GM18909 (cell line): ENCODE measurements around the gene TMEM232.
A peak's percentile ranks its signal among the peaks of the same experiment; 100 is the strongest.
"Not testable (repeated sequence)": the region's sequence is repeated elsewhere in the genome, so short reads cannot be mapped to it uniquely, and the experiment has no call there.

ENCODE experiments used
- ATAC-seq: cut with Tn5 transposase; IDR thresholded peaks from one replicate; pipeline ENCODE4 v1.9.1; 2021; ENCODE audit warnings: mild to moderate bottlenecking; ENCODE audit not compliant: unreplicated experiment, poor library complexity

Gene TMEM232

DNA sequence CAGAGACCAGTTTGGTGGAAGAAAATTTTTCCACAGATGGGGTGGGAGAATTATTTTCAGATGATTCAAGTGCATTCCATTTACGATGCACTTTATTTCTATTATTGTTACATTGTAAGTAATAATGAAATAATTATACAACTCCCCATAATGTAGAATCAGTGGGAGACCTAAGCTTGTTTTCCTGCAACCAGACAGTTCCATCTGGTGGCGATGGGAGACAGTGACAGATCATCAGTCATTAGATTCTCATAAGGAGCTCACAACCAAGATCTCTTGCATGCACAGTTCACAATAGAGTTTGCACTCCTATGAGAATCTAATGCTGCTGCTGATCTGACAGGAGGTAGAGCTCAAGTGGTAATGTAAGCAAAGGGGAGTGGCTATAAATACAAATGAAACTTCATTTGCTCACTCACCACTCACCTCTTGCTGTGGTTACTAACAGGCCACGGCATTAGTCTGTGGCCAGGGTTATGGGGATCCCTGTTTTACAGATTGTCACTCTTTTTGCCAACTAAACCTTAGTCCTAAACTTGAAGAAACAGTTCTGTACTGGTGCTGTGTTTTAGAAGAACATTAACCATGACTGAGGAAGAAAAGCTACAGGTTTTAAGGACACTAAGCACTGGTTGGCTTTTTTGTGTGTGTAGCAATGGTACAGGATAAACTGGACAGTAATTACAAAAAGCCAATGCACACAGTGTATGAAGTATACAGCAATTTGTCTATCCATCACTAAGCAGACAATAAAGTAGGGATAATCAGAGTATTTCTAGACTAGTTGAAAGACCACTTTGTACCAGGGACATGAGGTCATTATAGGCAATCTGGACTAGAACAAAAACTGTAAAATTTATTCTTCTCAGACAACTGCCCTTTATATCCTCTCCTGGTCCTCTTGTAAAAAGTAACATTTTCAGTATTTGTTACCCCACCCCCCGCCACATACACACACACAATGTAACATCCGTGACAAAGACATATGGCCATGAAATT, 9.9 kb downstream of the TMEM232 start:
- peak; percentile 97 for ATAC-seq

DNA sequence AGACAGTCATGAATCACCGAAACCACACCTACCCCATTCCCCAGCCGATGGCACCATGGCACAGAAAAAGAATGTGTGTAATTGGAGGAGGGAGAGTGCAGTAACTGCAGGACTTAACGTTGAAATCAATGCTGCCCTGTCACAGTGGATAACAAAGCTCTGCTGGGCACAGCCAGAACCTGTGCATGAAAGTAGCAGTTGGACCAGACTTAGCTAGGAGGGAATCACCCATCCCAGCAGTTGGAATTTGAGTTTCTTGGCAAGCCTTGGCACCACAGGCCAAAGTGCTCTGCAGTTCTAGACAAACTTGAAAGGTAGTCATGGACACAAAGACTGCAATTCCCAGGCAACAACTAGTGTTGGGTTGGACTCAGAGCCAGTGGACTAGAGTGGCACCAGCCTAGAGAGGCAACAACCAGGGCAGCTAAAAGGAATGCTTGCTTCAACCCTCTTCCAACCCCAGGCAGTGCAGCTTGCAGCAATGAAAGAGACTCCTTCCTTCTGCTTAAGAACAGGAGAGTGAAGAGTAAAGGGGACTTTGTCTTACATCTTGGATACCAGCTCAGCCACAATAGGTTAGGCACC, 19.1 kb downstream of the TMEM232 start:
- ATAC-seq, result no peak

DNA sequence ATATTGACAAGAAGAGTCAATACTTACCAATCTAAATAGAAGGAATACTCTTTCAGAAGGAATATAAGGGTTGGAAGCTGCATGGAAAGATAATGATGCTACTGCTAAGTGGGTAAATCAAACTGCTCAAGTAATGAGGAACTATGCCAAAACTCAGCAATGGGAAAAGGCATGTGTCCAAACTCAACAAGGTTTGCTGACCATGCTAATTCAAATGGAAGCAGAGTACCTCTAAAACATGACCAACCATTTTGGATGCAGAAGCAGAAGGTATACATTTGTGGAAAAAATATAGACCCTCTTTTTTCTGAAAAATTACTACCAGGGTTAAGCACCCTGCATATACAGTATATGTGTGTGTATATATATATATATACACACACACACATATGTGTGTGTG, 21.1 kb downstream of the TMEM232 start:
- ATAC-seq, result no peak

DNA sequence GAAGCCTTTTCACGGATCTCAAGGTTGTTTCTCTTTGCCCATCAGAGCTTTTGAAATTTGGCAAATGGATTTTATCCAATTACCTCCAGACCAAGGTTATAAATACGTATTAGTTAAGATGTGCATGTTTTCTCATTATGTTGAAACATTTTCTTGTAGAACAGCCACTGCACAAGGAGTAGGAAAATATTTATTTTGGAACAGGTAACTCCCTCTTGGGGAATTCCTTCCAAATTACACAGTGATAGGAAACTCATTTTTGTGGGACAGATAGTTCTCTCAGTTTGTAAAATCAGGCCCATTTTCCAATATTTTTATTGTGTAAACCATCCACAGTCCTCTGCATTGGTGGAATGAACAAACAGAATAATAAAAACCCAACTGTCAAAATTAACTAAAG, 23.0 kb downstream of the TMEM232 start:
- no peak for ATAC-seq

DNA sequence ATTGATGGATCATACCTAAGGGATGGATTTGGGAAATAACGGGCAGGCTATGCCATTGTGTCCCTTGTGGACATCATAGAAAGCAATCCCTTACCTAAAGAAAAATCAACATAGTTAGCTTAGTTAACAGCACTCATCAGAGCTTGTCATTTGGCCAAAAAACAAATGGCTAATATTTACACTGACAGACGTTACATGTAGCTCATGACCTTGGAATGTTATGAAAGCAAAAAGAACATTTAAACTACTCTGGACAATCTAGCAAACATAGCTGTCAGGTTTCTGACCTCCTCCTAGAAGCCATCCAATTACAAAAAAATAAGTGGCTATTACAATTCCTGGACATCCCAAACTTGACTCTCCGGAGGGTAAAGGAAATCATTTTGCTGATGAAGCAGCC, 23.8 kb downstream of the TMEM232 start:
- no peak for ATAC-seq

DNA sequence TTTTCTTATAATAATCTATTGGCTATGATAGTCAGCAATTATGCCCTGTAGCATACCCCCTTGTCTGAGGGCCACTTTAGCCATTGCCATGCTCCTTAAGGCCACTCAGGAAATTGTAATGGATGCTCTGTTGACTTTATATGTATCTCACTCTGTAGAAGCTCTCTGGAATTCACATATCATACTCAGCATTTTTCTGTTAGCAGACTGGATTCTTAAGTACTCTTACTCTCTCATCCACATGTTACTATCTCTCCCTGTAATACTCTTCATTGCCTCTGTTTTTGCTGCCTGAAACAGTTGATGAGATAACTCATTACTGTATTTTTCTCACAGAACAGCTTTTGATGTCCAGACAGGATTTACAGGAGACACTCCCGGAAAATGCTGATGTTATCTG, 24.2 kb downstream of the TMEM232 start:
- ATAC-seq, result no peak

DNA sequence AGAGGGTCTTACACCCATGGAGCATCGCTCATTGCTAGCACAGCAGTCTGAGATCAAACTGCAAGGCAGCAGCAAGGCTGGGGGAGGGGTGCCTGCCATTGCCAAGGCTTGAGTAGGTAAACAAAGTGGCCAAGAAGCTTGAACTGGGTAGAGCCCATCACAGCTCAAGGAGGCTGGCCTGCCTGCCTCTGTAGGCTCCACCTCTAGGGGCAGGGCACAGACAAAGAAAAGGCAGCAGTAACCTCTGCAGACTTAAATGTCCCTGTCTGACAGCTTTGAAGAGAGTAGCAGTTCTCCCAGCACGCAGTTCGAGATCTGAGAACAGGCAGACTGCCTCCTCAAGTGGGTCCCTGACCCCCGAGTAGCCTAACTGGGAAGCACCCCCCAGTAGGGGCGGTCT, 33.8 kb downstream of the TMEM232 start:
- ATAC-seq, result not testable (repeated sequence)

DNA sequence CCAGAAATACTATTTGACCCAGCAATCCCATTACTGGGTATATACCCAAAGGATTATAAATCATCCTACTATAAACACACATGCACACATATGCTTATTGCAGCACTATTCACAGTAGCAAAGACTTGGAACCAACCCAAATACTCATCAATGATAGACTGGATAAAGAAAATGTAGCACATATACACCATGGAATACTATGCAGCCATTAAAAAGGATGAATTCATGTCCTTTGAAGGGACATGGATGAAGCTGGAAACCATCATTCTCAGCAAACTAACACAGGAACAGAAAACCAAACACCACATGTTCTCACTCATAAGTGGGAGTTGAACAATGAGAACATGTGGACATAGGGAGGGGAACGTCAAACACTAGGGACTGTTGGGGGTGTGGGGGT, 35.9 kb downstream of the TMEM232 start:
- ATAC-seq, result not testable (repeated sequence)

DNA sequence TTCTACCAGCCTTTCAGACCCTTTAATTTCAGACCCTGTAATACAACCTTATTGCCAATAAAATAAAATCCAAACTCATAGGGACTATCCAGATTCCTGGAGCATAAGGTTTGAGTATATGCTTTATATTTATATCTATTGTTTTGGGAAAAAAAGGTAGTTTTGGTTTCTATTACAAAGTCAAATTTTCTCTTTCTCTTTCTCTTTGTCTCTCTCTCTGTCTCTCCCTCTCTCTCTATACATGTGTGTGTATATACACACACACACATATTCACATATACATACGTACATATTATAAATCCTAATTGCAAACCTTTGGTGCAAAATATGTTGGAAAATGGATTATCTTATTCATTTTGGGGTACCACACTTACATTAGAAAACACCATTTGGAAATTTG, 39.0 kb downstream of the TMEM232 start:
- no peak for ATAC-seq

DNA sequence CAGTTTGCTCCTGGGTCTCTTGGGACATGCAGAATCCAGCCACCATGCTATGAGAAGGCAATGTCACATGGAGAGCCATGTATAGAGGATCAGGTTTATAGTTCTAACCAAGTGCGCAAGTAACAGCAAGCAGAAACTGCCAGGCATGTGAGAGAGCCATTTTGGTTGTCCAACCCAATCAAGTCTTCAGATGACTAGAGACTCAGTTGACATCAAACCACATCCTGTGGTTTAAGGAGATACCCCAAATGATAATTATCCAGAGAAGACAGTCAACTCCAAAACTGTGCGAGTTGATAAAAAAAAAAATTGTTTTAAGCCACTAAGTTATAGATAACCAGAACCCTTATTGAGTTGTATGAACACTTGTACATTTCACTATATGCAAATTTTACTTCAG, 40.2 kb downstream of the TMEM232 start:
- ATAC-seq, result no peak

DNA sequence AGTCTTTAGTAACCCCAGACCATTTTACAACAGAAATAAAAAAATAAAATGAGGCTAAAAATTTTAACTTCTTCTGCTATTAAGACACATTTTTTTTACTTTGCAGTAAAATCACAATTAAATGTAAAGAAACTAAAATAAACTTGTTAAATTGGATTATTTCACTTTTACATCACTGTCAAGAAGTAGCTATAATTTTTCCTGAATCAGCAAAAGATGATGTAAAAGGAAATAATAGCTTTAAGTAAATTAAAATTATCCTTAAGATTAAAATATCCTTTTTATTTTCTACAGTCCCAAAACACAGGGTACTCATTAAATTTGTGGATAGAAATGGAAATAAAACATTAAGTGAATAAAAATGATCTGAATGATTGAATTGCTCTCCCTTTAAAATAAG, 44.5 kb downstream of the TMEM232 start:
- no peak for ATAC-seq

DNA sequence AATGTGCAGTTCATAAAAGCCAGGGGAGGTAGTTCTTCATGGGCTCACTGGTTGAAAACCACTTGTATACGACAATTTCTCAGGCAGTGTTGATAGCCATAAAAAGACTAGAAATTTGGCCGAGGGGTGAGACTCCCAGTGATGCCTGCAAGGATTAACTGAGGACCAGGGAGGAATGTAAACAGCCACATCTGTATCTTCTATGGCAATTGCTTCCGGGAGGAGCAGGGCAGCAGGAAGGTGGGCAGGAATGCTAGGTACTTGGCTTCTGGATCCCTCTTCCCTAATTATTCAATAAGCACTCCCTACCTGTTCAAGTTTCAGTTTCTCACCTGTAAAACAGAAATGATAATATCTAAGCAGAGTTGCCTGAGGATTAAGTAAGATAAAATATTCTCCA, 45.4 kb downstream of the TMEM232 start:
- no peak for ATAC-seq

DNA sequence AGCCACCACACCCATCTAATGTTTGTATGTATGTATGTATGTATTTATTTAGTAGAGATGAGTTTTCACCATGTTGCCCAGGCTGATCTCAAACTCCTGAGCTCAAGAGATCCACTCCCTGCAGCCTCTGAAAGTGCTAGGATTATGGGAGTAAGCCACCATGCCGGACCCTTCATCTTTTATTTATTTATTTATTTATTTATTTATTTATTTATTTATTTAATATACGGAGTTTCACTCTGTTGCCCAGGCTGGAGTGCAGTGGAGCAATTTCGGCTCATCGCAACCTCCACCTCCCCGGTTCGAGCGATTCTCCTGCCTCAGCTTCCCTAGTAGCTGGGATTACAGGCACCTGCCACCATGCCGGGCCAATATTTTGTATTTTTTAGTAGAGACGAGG, 49.9 kb downstream of the TMEM232 start:
- not testable (repeated sequence) for ATAC-seq

DNA sequence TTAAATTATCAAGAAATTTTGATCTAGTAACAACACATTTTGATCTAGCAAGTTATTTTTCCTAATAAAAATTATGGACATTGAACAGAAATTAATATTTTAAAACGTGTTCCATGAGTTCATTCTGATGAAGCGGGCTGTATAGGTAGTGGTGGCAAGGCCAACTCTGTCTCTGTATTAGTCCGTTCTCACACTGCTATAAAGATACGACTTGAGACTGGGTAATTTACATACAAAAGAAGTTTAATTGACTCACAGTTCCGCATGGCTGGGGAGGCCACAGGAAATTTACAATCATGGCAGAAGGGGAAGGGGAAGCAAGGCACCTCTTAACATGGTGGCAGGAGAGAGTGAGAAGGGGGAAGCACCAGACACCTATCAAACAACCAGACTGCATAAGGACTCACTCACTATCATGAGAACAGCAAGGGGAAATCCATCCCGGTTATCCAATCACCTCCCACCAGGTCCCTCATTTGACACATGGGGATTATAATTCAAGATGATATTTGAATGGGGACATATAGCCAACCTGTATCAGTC, 61.2 kb downstream of the TMEM232 start:
- no peak for ATAC-seq

DNA sequence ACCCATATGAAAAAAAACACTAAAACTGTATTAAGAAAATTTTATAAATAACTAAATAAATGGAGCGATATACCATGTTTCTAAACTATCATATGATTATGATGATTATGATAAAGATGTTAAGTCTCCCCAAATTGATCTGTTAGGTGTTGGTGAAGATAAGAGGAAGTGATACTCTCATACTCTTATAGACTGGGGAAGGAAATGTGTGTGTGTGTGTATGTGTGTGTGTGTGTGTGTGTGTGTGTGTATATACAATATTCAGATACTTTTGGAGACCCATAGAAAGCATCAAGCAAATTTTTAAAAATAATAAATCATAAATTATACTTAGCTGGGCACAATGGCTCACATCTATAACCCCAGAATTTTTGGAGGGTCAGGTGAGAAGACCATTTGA, 62.9 kb downstream of the TMEM232 start:
- ATAC-seq, result peak; percentile 91

DNA sequence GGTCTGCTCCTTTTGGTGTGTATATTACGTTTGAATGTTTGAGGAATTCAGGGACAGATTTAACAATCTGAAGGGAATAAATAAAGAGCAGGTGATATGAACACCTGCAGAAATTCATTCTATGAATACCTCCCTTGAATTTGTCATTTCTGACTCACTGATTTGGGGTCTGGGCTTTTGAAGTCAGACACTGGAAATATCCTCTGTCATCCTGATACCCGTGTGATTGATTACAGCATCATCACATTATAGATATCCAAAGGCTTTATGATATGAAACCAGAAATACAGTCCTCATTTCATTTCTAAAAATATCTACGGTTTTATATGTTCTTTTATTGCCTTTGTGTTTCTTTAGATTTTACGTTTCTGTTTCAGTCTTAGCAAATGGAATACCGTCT, 68.5 kb downstream of the TMEM232 start:
- no peak for ATAC-seq

DNA sequence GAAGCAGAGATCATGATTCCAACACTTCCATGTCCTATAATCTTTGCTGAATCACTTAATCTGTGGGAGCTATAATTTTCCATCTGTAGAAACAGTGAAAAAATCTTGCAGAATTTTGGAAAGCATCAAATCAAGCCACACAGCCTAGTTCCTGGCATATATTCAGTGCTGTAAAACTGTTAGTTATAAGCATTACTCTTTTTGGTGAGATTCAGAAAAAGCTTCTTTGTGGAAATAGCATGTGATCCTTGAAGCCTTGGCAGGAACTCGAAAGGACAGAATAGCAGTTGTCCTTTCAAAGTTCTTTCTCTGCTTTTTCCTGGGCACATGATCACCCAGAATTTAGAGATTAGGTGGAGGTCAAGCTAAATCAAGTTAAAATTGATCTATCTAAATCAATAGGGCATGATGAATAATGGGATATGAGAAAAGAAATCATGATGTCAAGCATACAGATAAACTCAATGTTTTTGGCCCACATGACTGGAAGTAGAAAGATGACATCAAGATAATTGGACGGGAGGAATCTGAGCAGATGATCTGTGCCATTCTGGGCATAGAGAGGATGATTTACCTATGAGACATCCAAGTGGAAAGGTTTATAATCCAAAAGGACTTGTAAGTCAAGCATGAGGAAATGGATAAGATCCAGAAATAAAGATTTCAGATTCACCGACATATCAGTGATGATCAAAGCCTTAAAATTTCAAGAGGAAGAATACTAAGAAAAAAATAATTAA, 73.1 kb downstream of the TMEM232 start:
- ATAC-seq, result no peak

DNA sequence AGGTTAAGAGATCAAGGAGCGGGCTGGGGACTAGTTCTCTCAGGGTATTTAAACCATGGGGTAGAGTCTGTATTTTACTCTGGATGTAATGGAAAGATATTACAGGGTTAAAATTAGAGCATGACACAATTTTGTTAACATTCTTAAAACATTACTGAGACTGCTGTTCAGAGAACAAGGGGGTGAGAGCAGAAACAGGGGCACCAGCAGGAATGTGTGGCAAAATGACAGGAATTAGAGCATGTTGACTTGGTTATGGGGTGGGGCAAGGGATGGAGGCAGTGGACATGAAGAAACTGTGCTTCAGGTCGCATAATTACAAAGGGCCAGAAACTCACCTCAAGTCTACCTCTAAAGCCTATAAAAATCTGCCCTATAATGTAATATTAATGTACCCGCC, 75.0 kb downstream of the TMEM232 start:
- ATAC-seq, result no peak

DNA sequence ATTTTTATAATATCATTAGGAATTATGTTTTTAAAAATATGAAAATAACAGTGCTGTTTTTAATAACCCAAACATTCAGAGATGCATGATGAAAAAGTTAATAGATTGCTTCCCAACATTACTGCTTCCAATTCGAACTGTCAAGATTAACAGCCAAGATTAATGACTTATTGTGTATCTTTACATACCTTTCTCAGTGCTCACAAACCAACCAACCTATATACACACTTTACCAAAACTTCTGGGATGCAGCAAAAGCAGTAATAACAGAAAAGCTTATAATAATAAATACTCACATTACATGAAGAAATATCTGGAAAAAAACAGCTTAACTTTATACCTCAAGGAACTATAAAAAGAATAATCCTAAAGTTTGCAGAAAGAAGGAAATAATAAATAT, 82.1 kb downstream of the TMEM232 start:
- no peak for ATAC-seq

DNA sequence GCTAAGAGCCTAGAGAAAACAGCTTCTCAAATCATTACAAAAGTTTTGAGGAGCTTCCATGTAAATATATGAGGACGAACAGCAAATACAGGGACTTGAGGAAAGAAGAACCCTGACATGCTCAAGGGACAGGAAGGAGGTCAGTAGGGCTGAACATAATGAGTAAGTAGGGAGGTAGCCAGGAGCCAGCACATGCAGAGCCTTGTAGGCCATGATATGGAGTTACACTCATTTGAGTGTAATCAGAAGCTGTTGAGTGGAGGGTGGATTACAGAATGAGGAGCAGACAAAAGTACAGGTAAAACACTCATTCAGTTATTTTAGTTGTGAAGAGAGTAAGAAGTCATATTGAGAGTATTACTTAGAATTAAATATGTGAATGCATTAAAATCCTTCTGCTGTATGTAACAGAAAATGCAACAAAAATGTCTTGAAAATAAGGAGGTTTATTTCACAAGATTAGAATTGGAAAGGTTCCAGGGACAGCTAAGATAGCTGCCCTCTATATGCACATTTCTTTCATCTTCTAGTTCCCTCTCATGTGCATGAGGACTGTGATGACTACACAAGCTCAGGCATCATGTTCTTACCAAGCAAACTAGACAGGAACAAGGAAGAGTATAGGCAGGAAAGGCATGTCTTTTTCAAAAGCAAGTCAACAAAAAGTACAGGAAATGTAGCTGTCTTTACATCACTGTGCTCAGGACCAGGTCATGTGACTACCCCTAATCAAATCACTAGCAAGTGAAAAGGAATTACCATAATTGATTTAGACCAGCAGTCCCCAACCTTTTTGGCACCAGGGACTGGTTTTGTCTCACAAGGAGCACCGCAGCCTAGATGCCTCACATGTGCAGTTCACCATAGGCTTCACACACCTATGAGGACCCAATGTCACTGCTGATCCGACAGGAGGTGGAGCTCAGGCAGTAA, 87.2 kb downstream of the TMEM232 start:
- ATAC-seq, result no peak
